Endothelial cell (in vitro differentiated cells): ENCODE results near the gene ZSWIM6. TPM values are rescaled to one million over a fixed set of nuclear protein-coding genes. Genes with fewer than 3 reads are reported as not detected.

Experiments
- DNase-seq: peaks from one replicate; pipeline ENCODE4 v3.0.0; 2021; ENCODE audit warnings: low spot score
- H3K27ac Mint-ChIP-seq: one replicate; pipeline ENCODE4 v1.8.0; 2021; ENCODE audit warnings: mixed read lengths, inconsistent platforms; ENCODE audit not compliant: unreplicated experiment
- H3K27me3 Mint-ChIP-seq: one replicate; pipeline ENCODE4 v1.8.0; 2021; ENCODE audit warnings: mild to moderate bottlenecking, moderate library complexity, mixed read lengths, inconsistent platforms; ENCODE audit not compliant: unreplicated experiment
- H3K36me3 Mint-ChIP-seq: one replicate; pipeline ENCODE4 v1.8.0; 2021; ENCODE audit warnings: mild to moderate bottlenecking, low read depth, mixed read lengths, inconsistent platforms; ENCODE audit not compliant: unreplicated experiment
- H3K4me1 Mint-ChIP-seq: one replicate; pipeline ENCODE4 v1.8.0; 2021; ENCODE audit warnings: mild to moderate bottlenecking, mixed read lengths, inconsistent platforms; ENCODE audit not compliant: unreplicated experiment
- H3K4me3 Mint-ChIP-seq: one replicate; pipeline ENCODE4 v1.8.0; 2021; ENCODE audit warnings: mild to moderate bottlenecking, mixed read lengths, inconsistent platforms; ENCODE audit not compliant: unreplicated experiment
- H3K9me3 Mint-ChIP-seq: one replicate; pipeline ENCODE4 v1.8.0; 2021; ENCODE audit warnings: mixed read lengths, inconsistent platforms; ENCODE audit not compliant: unreplicated experiment
- total RNA-seq: library from RNA; stranded (reverse); fragmentation: NEBNext Ultra II Directional; extraction: Animal tissue kit (Norgen Biotek cat#: 25700); gene quantifications from one replicate; pipeline ENCODE4 v1.2.1, GENCODE V29; 2021; ENCODE audit not compliant: unreplicated experiment
- TF ChIP-seq, protein P1 (sequence below): fragments of 200-600 bp; sonication (generic); IDR thresholded peaks from one replicate; pipeline ENCODE4 v1.5.0; 2021; ENCODE audit warnings: antibody characterized with exemption; ENCODE audit not compliant: unreplicated experiment

ZSWIM6 gene
- total RNA-seq, 1 donor from 2014 or later = 77.0 TPM

DNA sequence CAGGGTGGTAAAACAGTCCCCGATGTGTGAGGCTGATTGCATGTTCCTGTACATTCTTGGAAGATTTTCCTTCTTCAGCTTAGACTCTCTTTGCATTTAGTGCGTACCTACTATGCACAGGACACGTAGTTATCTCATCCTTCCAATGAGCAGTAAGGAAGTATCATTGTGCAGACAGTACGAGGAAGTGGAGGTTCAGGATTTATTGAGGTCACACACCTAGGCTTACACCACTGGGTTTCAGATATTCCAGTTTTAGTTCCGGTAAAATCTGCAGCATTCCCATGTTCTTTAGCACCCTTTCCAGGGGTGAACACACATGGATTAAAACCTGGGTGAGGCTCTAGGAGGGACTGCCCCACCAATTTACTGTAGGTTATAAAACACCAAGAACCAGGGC, 238.7 kb downstream of the ZSWIM6 start:
- DNase-seq = no peak
- no peak overlapping the region for H3K4me3 Mint-ChIP-seq
- H3K27ac Mint-ChIP-seq = no peak overlapping the region
- H3K9me3 Mint-ChIP-seq = no peaks in the 10 kb centered on the region
- H3K27me3 Mint-ChIP-seq = peaks cover 9% of the 10 kb centered on the region
- TF ChIP-seq, protein P1, sequence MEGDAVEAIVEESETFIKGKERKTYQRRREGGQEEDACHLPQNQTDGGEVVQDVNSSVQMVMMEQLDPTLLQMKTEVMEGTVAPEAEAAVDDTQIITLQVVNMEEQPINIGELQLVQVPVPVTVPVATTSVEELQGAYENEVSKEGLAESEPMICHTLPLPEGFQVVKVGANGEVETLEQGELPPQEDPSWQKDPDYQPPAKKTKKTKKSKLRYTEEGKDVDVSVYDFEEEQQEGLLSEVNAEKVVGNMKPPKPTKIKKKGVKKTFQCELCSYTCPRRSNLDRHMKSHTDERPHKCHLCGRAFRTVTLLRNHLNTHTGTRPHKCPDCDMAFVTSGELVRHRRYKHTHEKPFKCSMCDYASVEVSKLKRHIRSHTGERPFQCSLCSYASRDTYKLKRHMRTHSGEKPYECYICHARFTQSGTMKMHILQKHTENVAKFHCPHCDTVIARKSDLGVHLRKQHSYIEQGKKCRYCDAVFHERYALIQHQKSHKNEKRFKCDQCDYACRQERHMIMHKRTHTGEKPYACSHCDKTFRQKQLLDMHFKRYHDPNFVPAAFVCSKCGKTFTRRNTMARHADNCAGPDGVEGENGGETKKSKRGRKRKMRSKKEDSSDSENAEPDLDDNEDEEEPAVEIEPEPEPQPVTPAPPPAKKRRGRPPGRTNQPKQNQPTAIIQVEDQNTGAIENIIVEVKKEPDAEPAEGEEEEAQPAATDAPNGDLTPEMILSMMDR = no peak
- peaks cover 24% of the 10 kb centered on the region for H3K4me1 Mint-ChIP-seq
- H3K36me3 Mint-ChIP-seq = peaks cover 4% of the 10 kb centered on the region

DNA sequence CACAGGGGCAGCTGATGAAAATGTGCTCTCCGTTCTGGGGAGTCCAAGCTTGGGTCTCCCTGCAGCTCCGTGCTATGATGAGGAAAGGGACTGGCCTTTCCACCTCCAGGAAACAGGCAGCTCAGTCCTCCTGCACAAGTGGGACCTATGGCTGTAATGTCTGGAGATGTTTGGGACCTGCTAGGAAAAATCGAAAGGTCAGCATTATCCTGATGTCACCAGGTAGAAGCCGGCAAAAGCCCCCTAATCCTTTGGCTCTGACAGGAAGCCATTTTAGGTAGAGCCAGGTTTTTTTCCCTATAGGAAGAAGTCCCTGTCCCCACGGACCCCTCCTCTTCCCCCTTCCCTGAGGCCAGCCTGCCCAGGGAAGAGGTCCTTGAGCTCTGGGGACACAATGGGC, 240.9 kb downstream of the ZSWIM6 start:
- Mint-ChIP-seq H3K9me3 (no peaks in the 10 kb centered on the region), H3K4me1 (peaks cover 24% of the 10 kb centered on the region), H3K36me3 (peaks cover 4% of the 10 kb centered on the region), H3K4me3 (no peak overlapping the region), H3K27me3 (peaks cover 5% of the 10 kb centered on the region), H3K27ac (no peak overlapping the region)
- TF ChIP-seq, protein P1 = no peak
- no peak for DNase-seq

DNA sequence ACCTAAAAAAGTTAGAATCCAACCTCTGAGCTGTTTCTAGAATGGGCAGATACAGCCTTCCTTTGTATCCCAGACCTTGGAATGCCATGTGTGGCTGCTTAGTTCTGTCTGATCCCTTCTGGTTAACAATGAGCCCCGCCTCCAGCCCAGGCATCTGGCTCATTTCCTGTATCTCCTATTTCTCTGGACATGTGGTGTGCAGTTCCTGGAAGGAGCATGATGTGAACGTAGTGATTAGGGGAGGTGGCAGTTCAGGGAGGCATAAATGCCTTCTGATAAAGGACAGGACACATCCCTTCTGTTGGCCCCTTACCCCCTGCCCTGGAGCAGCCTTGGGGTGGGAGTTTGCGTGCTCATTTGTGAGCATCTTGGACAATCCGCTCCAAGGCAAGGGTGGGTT, 243.0 kb downstream of the ZSWIM6 start:
- Mint-ChIP-seq H3K27me3 (peaks cover under 1% of the 10 kb centered on the region), H3K36me3 (peaks cover 4% of the 10 kb centered on the region), H3K9me3 (no peaks in the 10 kb centered on the region), H3K27ac (peak overlapping the region; percentile 28), H3K4me3 (no peak overlapping the region), H3K4me1 (peaks cover 18% of the 10 kb centered on the region)
- DNase-seq = peak; percentile 26
- TF ChIP-seq, protein P1 = no peak

DNA sequence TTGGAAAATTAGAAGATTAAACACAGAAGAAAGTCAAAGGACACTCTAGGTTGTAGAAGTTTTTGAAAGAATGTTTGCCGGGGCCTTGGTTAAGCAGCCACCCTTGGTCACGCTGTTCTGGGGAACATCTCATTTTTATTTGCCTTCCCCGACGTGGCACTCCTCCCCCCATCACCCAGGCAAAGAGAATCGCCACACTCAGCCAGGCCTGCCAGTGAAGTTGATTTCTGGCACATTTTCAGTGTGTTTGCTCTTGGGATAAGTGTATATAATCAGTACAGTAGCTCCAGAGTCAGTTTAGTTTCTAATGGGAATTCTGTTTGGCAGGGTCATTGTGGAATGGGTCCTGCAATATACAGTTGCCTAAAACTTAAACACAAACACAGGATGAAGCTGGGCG, 243.5 kb downstream of the ZSWIM6 start:
- Mint-ChIP-seq H3K4me1 (peaks cover 17% of the 10 kb centered on the region), H3K9me3 (no peaks in the 10 kb centered on the region), H3K27me3 (no peaks in the 10 kb centered on the region), H3K36me3 (peaks cover 3% of the 10 kb centered on the region), H3K4me3 (no peak overlapping the region), H3K27ac (peak overlapping the region; percentile 28)
- TF ChIP-seq, protein P1 = no peak
- no peak for DNase-seq

DNA sequence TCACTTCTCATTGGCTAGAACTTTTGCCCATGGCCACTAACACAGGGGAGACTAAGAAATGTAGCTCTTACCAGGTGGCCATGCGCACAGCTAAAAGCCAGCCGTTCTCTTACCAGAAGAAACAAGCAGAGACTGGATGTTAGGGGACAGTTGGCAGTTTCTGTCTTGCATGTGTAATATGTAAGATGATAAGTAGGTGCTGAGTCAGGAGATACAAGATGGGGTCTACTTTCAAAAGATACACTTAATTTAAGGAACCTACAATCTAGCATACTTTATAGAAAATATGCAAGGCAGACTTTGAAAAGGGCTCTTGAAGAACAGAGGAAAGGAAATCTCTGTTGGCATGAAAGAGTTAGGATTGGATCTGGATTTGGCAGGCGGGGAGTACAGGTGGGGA, 244.5 kb downstream of the ZSWIM6 start:
- TF ChIP-seq, protein P1 = no peak
- Mint-ChIP-seq H3K36me3 (no peaks in the 10 kb centered on the region), H3K4me1 (peaks cover 13% of the 10 kb centered on the region), H3K27me3 (no peaks in the 10 kb centered on the region), H3K4me3 (no peak overlapping the region), H3K9me3 (no peaks in the 10 kb centered on the region), H3K27ac (no peak overlapping the region)
- no peak for DNase-seq
